ENCODE results near the gene OR11A1.
"Not testable (repeated sequence)": the region's sequence is repeated elsewhere in the genome, so short reads cannot be mapped to it uniquely, and the experiment has no call there.

The OR11A1 gene

DNA sequence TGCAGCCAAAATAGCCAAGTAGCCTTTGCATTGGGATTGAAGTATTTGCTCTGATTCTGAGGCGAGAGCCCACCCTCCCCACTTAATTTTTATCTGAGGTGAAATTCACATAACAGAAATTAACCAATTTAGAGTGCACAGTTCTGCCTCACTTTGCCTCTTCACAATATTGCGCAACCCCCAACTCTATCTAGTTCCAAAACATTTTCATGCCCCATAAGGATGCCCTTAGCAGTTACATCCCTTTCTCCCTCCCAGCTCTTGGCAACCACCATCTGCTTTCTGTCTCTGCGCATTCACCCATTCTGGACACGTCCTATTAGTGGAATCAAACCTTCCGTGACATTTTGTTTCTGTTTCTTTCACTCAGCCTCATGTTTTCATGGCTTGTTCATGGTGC, 21.9 kb upstream of the OR11A1 start:
- no peak for DNase-seq (ENCODE audit: low read depth)

- DNase-seq (ENCODE audit: low read depth): no peak
These were observed 21.1 kb upstream of the OR11A1 start for GRCh38 chr6:29477923-29478450.

DNA sequence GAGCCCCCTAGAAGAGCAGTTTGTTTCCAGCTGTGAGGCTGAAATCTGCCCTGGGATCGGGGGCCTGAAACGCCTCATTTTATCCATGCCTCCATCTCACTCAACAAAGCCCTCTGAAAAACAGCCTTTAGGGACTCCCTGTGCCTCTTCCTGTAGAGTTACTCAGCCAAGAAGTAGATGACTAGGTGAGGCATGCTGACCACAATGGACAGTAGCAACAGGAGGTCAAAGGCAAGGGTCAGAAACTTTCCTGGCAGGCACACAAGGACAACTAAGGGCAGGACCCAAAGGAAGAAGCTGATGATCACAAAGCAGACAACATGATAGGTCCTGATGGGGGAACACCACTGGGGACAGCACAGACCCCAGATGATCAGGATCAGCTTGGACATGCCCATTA, 18.1 kb upstream of the OR11A1 start:
- DNase-seq (ENCODE audit: low read depth): no peak

DNA sequence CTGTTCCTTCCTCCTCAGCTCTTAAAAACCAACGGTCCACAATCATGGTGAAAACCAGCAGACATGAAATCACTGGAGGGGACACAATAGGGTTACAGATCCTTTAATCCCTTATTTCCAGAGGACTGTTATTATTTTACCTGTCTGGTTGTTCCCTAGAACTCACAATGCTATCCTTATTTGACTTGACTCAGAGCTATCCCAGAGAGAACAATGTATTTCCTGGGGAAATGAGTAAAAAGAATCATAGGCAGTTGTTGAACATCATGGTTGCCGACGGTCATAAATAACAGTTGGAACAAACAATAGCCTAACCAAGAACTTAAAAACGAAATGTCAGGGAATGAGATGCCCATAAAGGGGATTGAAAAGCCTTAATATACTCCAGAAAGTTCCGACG, 9.4 kb upstream of the OR11A1 start:
- DNase-seq (ENCODE audit: low read depth): no peak

DNA sequence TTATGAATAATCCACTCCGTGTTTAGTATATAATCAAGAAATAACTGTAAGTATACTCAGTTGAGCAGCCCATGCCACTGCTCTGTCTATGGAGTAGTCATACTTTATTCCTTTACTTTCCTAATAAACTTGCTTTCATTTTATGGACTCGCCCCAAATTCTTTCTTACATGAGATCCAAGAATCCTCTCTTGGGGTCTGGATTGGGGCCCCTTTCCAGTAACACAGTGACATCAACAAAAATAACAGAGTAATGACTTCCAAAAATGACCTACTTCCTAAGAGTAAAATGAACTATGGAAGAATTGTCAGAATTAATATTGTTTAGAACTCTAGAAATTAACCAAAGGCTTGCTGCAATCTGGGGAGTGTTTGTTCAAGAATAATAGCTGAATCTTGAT, 8.9 kb upstream of the OR11A1 start:
- DNase-seq (ENCODE audit: low read depth): no peak

DNA sequence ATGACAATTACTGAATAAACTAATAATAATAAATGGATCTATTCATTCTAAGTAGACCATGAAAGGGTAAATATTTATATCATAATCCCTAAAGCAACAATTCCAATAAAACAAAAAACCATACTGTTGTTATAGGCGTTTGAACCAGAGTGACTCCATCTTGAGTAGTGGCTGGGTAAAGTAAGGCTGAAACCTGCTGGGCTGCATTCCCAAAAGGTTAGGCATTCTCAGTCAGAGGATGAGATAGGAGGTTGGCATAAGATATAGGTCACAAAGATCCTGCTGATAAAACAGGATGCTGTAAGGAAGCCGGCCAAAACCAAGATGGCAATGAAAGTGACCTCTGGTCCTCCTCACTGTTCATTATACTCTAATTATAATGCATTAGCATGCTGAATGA, 8.4 kb upstream of the OR11A1 start:
- no peak for DNase-seq (ENCODE audit: low read depth)

DNA sequence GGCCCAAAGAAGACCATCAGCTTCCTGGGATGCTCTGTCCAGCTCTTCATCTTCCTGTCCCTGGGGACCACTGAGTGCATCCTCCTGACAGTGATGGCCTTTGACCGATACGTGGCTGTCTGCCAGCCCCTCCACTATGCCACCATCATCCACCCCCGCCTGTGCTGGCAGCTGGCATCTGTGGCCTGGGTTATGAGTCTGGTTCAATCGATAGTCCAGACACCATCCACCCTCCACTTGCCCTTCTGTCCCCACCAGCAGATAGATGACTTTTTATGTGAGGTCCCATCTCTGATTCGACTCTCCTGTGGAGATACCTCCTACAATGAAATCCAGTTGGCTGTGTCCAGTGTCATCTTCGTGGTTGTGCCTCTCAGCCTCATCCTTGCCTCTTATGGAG, 5.2 kb upstream of the OR11A1 start:
- no peak for DNase-seq (ENCODE audit: low read depth)

- no peak for DNase-seq (ENCODE audit: low read depth)
These were observed 4.3 kb upstream of the OR11A1 start for GRCh38 chr6:29461021-29461814.

GRCh38 chr6:29451471-29452193, 5.2 kb downstream of the OR11A1 start:
- no peak for DNase-seq (ENCODE audit: low read depth)

- DNase-seq (ENCODE audit: low read depth): no peak
These were observed 9.2 kb downstream of the OR11A1 start for GRCh38 chr6:29447670-29448069.

GRCh38 chr6:29444031-29444430, 12.8 kb downstream of the OR11A1 start:
- DNase-seq (ENCODE audit: low read depth): not testable (repeated sequence)

DNA sequence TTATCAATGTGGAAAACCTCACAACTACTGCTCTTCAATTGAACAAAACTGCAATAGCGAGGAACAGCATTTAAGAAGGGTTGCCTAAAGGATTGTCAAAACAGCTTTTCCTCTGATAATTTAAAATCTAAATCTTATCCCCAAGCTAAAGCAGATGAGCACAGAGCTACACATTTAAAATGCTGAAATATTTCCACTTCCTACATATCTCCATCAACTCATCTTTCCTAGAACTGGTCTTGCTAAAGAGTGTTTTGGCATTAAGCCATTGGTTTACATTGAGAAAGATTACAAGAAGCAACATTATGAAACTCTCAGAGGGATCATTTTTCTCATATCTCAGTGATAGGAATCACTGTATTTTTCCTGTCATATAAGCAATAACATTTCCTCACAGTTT, 14.2 kb downstream of the OR11A1 start:
- DNase-seq (ENCODE audit: low read depth): no peak

DNA sequence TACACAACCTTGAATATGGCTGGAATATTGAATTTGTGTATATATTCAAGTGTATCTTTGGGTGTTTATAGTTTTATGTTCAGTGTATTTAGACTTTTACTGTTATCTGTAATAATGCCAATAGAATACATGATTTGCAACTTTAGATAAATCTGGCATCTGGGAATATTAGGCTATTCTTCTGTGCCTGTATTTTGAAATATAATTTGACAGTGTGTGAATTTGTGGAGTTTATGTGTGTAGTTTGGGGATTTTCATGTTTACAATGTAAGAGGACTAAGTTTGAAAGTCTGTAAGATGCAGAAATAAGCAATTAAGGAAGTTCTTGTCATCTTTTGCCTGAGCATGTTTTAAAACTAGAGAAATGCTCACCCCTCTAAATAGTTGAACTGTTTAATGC, 17.9 kb downstream of the OR11A1 start, which contains the start of gene OR10C1:
OR10C1 (plus strand) TSS at position 301 of the 400 bp plus-strand sequence. CDS start 710 bp downstream, outside the sequence.
- no peak for DNase-seq (ENCODE audit: low read depth)

- DNase-seq (ENCODE audit: low read depth): not testable (repeated sequence)
These were observed 20.1 kb downstream of the OR11A1 start for GRCh38 chr6:29436730-29437129.

DNA sequence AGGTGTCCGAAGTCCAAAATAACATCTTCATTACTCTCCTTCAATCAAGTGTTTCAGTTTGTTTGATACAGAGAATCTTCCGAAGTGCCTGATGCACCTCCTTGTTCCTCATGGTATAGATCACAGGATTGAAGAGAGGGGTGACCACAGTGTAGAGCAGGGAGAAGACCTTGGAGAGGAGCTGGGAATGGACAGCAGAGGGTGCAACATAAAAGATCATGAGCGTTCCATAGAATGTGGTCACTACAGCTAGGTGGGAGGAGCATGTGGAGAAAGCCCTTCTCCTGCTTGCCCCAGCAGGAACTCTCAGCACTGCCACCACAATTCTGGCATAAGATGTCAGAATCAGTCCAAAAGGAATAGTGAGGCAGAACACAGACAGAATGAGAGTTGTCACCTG, 30.2 kb downstream of the OR11A1 start:
- no peak for DNase-seq (ENCODE audit: low read depth)

DNA sequence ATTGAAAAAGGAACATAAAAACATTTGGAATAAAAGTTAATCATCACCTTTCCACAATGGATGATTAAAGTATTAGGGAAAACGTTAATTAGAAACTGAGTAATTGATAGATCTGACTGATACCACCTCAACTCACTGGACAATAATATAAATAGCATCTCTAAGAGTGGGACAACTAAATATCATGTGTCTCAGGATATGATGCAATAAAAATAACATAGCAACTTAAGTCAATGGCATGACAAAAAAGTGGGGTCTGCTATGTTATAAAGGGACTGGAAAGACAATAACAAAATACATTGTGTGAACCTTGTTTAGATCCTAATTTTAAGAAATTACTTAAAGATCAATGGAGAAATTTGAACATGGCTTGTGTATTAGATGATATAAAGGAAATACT, 31.8 kb downstream of the OR11A1 start:
- DNase-seq (ENCODE audit: low read depth): no peak

DNA sequence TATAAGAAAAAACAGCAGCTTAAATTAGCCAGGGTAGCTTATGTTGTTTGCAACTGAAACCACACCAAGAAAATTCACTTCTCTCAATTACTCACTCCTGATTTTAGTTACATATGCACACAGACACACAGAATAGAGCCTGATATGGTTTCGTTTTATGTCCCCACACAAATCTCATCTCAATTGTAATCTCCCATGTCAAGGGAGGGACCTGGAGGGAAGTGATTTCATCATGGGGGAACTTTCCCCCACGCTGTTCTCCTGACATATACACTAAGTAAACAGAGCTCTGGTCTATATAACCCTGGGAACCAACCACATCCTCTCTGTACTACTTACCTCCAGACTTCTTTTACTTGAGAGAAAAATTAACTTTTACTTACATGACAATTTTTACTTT, 32.3 kb downstream of the OR11A1 start:
- no peak for DNase-seq (ENCODE audit: low read depth)

- no peak for DNase-seq (ENCODE audit: low read depth)
These were observed 32.7 kb downstream of the OR11A1 start for GRCh38 chr6:29424168-29424567.

GRCh38 chr6:29419516-29419915, 37.4 kb downstream of the OR11A1 start:
- no peak for DNase-seq (ENCODE audit: low read depth)

DNA sequence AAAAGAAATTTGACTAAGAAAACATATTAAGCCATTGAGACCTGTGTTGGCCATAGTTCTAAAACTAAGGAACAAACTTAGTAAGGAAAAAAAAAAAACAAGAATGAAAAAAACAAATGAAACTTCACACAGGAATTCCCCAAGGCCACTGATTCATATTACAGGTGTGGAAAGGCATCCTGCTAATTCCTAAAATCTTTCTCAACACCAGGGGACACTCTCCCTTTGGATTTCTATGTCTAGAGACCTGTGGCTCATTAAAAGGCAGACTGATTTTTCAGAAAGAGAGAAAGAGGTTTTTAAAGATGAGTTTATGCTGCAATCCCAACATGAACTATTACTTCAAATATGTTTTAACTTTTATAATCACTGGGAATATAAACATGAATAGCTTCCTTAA, 42.3 kb downstream of the OR11A1 start, which contains the start of gene OR12D1:
OR12D1 (plus strand) TSS at position 341 of the 400 bp plus-strand sequence.
- DNase-seq (ENCODE audit: low read depth): no peak

DNA sequence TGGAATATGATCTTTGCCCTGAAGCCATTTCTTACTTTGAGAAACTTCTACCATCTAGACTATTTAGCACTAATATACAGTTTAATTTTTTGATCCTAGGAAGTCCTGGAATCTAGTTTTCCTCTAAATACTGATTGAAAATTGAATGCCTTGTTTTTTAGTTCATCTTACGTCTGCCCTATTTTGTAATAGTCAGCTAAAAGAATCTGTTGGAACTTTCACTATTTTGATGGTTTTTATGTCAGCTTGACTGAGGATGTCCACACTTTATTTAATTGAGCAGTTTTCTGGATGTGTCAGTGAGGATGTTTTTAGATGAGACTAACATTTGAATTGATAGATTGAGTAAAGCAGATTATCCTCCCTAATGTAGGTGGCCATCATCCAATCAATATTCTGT, 53.1 kb downstream of the OR11A1 start:
- no peak for DNase-seq (ENCODE audit: low read depth)

- no peak for DNase-seq (ENCODE audit: low read depth)
These were observed 57.3 kb downstream of the OR11A1 start for GRCh38 chr6:29399525-29399924.

- no peak for DNase-seq (ENCODE audit: low read depth)
These were observed 61.5 kb downstream of the OR11A1 start, which contains the start of gene OR12D2 for GRCh38 chr6:29395331-29395730. Gene OR12D2 (plus strand): TSS chr6:29395631. CDS start chr6:29396700, 1,069 bp downstream.

Data from stimulated activated CD4-positive, alpha-beta T cell treated with anti-CD3 and anti-CD28 coated beads, Interleukin-2, amount 100 ng/mL, for 4 hours (primary cell).